MM.1S (cell line): ENCODE results near the gene C5AR1.

ENCODE experiments used
- EZH2 ChIP-seq: fragments of 300-600 bp; sonication (generic); optimal IDR thresholded peaks from 2 replicates; pipeline ENCODE3; 2017; ENCODE audit warnings: low read depth, mild to moderate bottlenecking, antibody characterized with exemption, low read length, mixed read lengths
- EZH2phosphoT487 ChIP-seq: fragments of 300-600 bp; sonication (generic); IDR thresholded peaks from 2 replicates; pipeline ENCODE4 v1.6.1; 2018; ENCODE audit warnings: antibody characterized with exemption, low read length
- TF ChIP-seq, protein P1 (sequence below): fragments of 300-600 bp; sonication (generic); IDR thresholded peaks from 2 replicates; pipeline ENCODE4 v1.5.1; 2016; ENCODE audit warnings: antibody characterized with exemption, low read length, mixed read lengths

DNA sequence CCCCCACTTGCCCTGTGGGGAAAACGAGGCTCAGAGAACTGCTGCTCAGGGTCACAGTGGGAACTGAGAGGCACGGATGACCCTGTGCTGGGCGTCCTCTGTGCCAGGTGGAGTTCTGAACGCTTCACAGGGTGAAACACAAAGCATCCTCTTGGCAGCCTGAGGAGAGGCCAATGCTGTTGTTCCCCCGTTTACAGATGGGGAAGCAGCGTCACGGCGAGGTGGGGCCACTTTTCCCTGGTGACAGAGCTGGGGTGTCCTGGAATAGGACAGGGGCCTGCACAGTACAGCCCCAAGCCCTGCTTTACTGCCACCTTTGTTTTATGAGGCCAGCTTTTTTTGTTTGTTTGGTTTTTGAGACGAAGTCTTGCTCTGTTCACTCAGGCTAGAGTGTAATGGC is 61.6 kb downstream of the C5AR1 start:
- TF ChIP-seq, protein P1, sequence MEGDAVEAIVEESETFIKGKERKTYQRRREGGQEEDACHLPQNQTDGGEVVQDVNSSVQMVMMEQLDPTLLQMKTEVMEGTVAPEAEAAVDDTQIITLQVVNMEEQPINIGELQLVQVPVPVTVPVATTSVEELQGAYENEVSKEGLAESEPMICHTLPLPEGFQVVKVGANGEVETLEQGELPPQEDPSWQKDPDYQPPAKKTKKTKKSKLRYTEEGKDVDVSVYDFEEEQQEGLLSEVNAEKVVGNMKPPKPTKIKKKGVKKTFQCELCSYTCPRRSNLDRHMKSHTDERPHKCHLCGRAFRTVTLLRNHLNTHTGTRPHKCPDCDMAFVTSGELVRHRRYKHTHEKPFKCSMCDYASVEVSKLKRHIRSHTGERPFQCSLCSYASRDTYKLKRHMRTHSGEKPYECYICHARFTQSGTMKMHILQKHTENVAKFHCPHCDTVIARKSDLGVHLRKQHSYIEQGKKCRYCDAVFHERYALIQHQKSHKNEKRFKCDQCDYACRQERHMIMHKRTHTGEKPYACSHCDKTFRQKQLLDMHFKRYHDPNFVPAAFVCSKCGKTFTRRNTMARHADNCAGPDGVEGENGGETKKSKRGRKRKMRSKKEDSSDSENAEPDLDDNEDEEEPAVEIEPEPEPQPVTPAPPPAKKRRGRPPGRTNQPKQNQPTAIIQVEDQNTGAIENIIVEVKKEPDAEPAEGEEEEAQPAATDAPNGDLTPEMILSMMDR: no peak
- no peak for TF ChIP-seq EZH2
- no peak for TF ChIP-seq EZH2phosphoT487
